LNCaP clone FGC (cell line): ENCODE data around the gene OR51E2.

Experiments used
- DNase-seq: peaks from one replicate; pipeline ENCODE4 v3.0.0-alpha.2; 2011; ENCODE audit warnings: low read depth
- H3K4me3 ChIP-seq: 2 replicates; pipeline ENCODE4 v1.5.1; 2011; ENCODE audit warnings: mild to moderate bottlenecking, low read depth, low read length, control low read depth
- CTCF ChIP-seq: IDR thresholded peaks from 2 replicates; pipeline ENCODE4 v1.5.1; 2012; ENCODE audit warnings: mild to moderate bottlenecking; ENCODE audit not compliant: control insufficient read depth, insufficient read depth; ENCODE audit errors: extremely low read depth

Gene OR51E2

GRCh38 chr11:4680341-4680740 is 17.3 kb downstream of the OR51E2 start:
- no peak for DNase-seq
- no peak for TF ChIP-seq CTCF
- H3K4me3 ChIP-seq, result no peak overlapping the region

GRCh38 chr11:4677948-4678347 is 19.7 kb downstream of the OR51E2 start:
- DNase-seq, result peak; percentile 99
- no peak for TF ChIP-seq CTCF
- no peak overlapping the region for H3K4me3 ChIP-seq

- TF ChIP-seq CTCF, result no peak
- DNase-seq, result peak; percentile 95
- H3K4me3 ChIP-seq, result no peak overlapping the region
Measured at GRCh38 chr11:4673781-4674180, 23.9 kb downstream of the OR51E2 start.

- no peak for TF ChIP-seq CTCF
- no peak for DNase-seq
- H3K4me3 ChIP-seq, result no peak overlapping the region
Measured at GRCh38 chr11:4672470-4672869, 25.2 kb downstream of the OR51E2 start.

GRCh38 chr11:4671741-4672140 is 25.9 kb downstream of the OR51E2 start:
- no peak for DNase-seq
- no peak overlapping the region for H3K4me3 ChIP-seq
- no peak for TF ChIP-seq CTCF

- no peak for TF ChIP-seq CTCF
- H3K4me3 ChIP-seq, result no peak overlapping the region
- DNase-seq, result no peak
Measured at GRCh38 chr11:4665424-4665823, 32.2 kb downstream of the OR51E2 start.

- TF ChIP-seq CTCF, result no peak
- no peak overlapping the region for H3K4me3 ChIP-seq
- DNase-seq, result no peak
Measured at GRCh38 chr11:4664786-4665185, 32.9 kb downstream of the OR51E2 start.
